IMR-90 (cell line): Measurements from ENCODE around the gene GCLC. TPM values are rescaled to one million over a fixed set of nuclear protein-coding genes. Genes with fewer than 3 reads are reported as not detected.

Source experiments
- ATAC-seq: fragments of 200-7000 bp; cut with Tn5 transposase; 2 replicates; pipeline ENCODE4 v1.9.1; 2020; ENCODE audit warnings: low read depth, mild to moderate bottlenecking, moderate library complexity
- BruUV-seq: library from RNA; stranded (reverse); fragments of 400-500 nt; replicated peaks from 2 replicates; lab custom pipeline; 2021; lab: Mats Ljungman, UMichigan
- CTCF ChIA-PET: fragments of 300-600 bp; formaldehyde crosslinking; extraction: SDS; loops from one replicate; lab custom pipeline; 2021; ENCODE audit warnings: antibody characterized with exemption; lab: Yijun Ruan, JAX
- POLR2A ChIA-PET: fragments of 300-600 bp; sonication (Branson Sonifier 250); formaldehyde crosslinking; loops from one replicate; lab custom pipeline; 2022; ENCODE audit warnings: antibody characterized with exemption; ENCODE audit not compliant: unreplicated experiment; lab: Charles Lee
- DNase-seq: peaks from one replicate; pipeline ENCODE4 v3.0.0; 2013
- H2AFZ ChIP-seq: replicated peaks from 2 replicates; pipeline ENCODE3; 2013; ENCODE audit warnings: low read length, mild to moderate bottlenecking; ENCODE audit not compliant: poor library complexity
- H2AK5ac ChIP-seq: 2 replicates; pipeline ENCODE4 v1.6.1; 2013; ENCODE audit warnings: low read depth, low read length, inconsistent platforms
- H2AK9ac ChIP-seq: replicated peaks from 2 replicates; pipeline ENCODE3; 2013; ENCODE audit warnings: mild to moderate bottlenecking, low read depth, low read length, moderate library complexity; ENCODE audit not compliant: poor library complexity
- H2BK120ac ChIP-seq: 2 replicates; pipeline ENCODE4 v1.6.1; 2013; ENCODE audit warnings: low read depth, low read length, inconsistent platforms
- H2BK15ac ChIP-seq: 3 replicates; pipeline ENCODE4 v1.6.1; 2013; ENCODE audit warnings: low read depth, low read length, inconsistent platforms
- H2BK20ac ChIP-seq: 2 replicates; pipeline ENCODE4 v1.6.1; 2013; ENCODE audit warnings: low read depth, mild to moderate bottlenecking, inconsistent platforms, low read length, moderate library complexity
- H2BK5ac ChIP-seq: 2 replicates; pipeline ENCODE4 v1.6.1; 2013; ENCODE audit warnings: mild to moderate bottlenecking, low read depth, low read length, inconsistent platforms; ENCODE audit not compliant: poor library complexity, severe bottlenecking
- H3K14ac ChIP-seq: replicated peaks from 2 replicates; pipeline ENCODE4 v1.6.1; 2013; ENCODE audit warnings: low read depth, low read length, inconsistent platforms
- H3K18ac ChIP-seq: 2 replicates; pipeline ENCODE4 v1.6.1; 2013; ENCODE audit warnings: low read depth, low read length, control low read depth
- H3K23ac ChIP-seq: 2 replicates; pipeline ENCODE4 v1.6.1; 2013; ENCODE audit warnings: low read depth, low read length, inconsistent platforms
- H3K27ac ChIP-seq: 2 replicates; pipeline ENCODE4 v1.5.1; 2013; ENCODE audit warnings: mild to moderate bottlenecking, control low read depth, low read length; ENCODE audit not compliant: insufficient read depth
- H3K27me3 ChIP-seq: 2 replicates; pipeline ENCODE4 v1.6.1; 2013; ENCODE audit warnings: low read length; ENCODE audit not compliant: control insufficient read depth, insufficient read depth
- H3K36me3 ChIP-seq: 2 replicates; pipeline ENCODE4 v1.6.1; 2013; ENCODE audit warnings: low read length, mixed read lengths; ENCODE audit not compliant: control insufficient read depth, insufficient read depth
- H3K4ac ChIP-seq: 2 replicates; pipeline ENCODE4 v1.6.1; 2013; ENCODE audit warnings: low read depth, low read length, inconsistent platforms
- H3K4me1 ChIP-seq: 2 replicates; pipeline ENCODE4 v1.6.1; 2013; ENCODE audit warnings: low read length, mixed read lengths; ENCODE audit not compliant: control insufficient read depth, insufficient read depth
- H3K4me2 ChIP-seq: 2 replicates; pipeline ENCODE4 v1.6.1; 2013; ENCODE audit warnings: low read depth, mild to moderate bottlenecking, control low read depth, low read length, moderate library complexity
- H3K4me3 ChIP-seq: 2 replicates; pipeline ENCODE4 v1.5.1; 2013; ENCODE audit warnings: low read depth, mild to moderate bottlenecking, control low read depth, low read length, moderate library complexity; ENCODE audit not compliant: insufficient read depth
- H3K56ac ChIP-seq: 2 replicates; pipeline ENCODE4 v1.6.1; 2013; ENCODE audit warnings: low read length, inconsistent platforms; ENCODE audit not compliant: insufficient read depth; ENCODE audit errors: extremely low read depth
- H3K79me1 ChIP-seq, 2 experiments: 2 replicates each; pipeline ENCODE4 v1.6.1; 2013; ENCODE audit warnings: low read length in 2 of 2, inconsistent platforms in 1 of 2, low read depth in 1 of 2
- H3K9ac ChIP-seq: 2 replicates; pipeline ENCODE4 v1.6.1; 2013; ENCODE audit warnings: low read depth, low read length, control low read depth
- H3K9me1 ChIP-seq: 2 replicates; pipeline ENCODE4 v1.6.1; 2013; ENCODE audit warnings: low read length, inconsistent platforms; ENCODE audit not compliant: insufficient read depth
- H3K9me3 ChIP-seq: 2 replicates; pipeline ENCODE4 v1.6.1; 2013; ENCODE audit warnings: low read length; ENCODE audit not compliant: control insufficient read depth, insufficient read depth
- H4K20me1 ChIP-seq: 2 replicates; pipeline ENCODE4 v1.6.1; 2013; ENCODE audit warnings: low read length, inconsistent platforms; ENCODE audit not compliant: insufficient read depth
- H4K5ac ChIP-seq: 2 replicates; pipeline ENCODE4 v1.6.1; 2013; ENCODE audit warnings: mild to moderate bottlenecking, low read depth, low read length, control low read depth
- H4K8ac ChIP-seq, 2 experiments: 2 replicates each; pipeline ENCODE4 v1.6.1; 2013; ENCODE audit warnings: low read depth in 2 of 2, low read length in 2 of 2, control low read depth in 1 of 2, inconsistent platforms in 1 of 2
- H4K91ac ChIP-seq: 2 replicates; pipeline ENCODE4 v1.6.1; 2013; ENCODE audit warnings: low read depth, low read length, inconsistent platforms; ENCODE audit not compliant: insufficient read depth
- BHLHE40 ChIP-seq: fragments of 150-350 bp; IDR thresholded peaks from 2 replicates; pipeline ENCODE4 v1.6.1; 2016; ENCODE audit warnings: mild to moderate bottlenecking, low read depth, low read length
- CHD1 ChIP-seq: IDR thresholded peaks from 2 replicates; pipeline ENCODE4 v1.6.1; 2012; ENCODE audit warnings: low read depth, low read length, improper control_type of control experiment
- MAZ ChIP-seq: IDR thresholded peaks from 2 replicates; pipeline ENCODE4 v1.6.1; 2012; ENCODE audit warnings: low read depth, mild to moderate bottlenecking, low read length, improper control_type of control experiment, moderate library complexity, borderline replicate concordance
- POLR2A ChIP-seq: IDR thresholded peaks from 2 replicates; pipeline ENCODE4 v1.6.1; 2012; ENCODE audit warnings: mild to moderate bottlenecking, low read depth, low read length
- WGBS, 2 experiments: methylation state at CpG; one replicate each; pipeline versions ENCODE4 v1.1.5 to v1.1.7; 2013; ENCODE audit warnings: missing lambda C conversion rate in 2 of 2; ENCODE audit not compliant: insufficient read length in 1 of 2; ENCODE audit errors: extremely low coverage in 2 of 2; 5-methylcytosine and 5-hydroxymethylcytosine counted together
- dilution Hi-C: fragments of 300-500 bp; cut with HindIII; formaldehyde crosslinking; loops from one replicate; pipeline ENCODE4 v1.14.3; 2018; ENCODE audit warnings: low sequenced_read_pairs; ENCODE audit not compliant: unreplicated experiment
- in situ Hi-C: fragments of 300-500 bp; cut with MboI; formaldehyde crosslinking; loops from 3 replicates; pipeline ENCODE4 v1.14.3; 2019; ENCODE audit warnings: low sequenced_read_pairs, inconsistent platforms, mixed read lengths
- intact Hi-C: fragments of 100-400 bp; cut with micrococcal nuclease; formaldehyde crosslinking; loops from 2 replicates; pipeline ENCODE4 v1.10.0; 2022
- polyA plus RNA-seq, 3 experiments: library from polyadenylated mRNA; depleted of rRNA; stranded (reverse); fragments of >200 nt; gene quantifications; 2 replicates each; pipeline ENCODE4 v1.2.3, GENCODE V29; 2012; ENCODE audit warnings: low replicate concordance in 1 of 3
- total RNA-seq: library from RNA; depleted of rRNA; stranded (reverse); fragments of >200 nt; gene quantifications from 2 replicates; pipeline ENCODE4 v1.2.3, GENCODE V29; 2012

Gene GCLC
- total and polyA plus RNA-seq, 2 of the 4 experiments (the other 2 are of a cell fraction): 14.2 to 24.2 TPM

- no peak overlapping the region for H3K4me2 ChIP-seq
- intact Hi-C loops (no loop called here), dilution Hi-C loops (no loop called here), in situ Hi-C loops (no loop called here)
- no peak overlapping the region for H2AFZ ChIP-seq
- H2BK20ac ChIP-seq: no peak overlapping the region
- H2AK5ac ChIP-seq: no peak overlapping the region; the same call in 1 of the 2 replicates
- ChIA-PET CTCF (no interaction called here), POLR2A (interaction anchor here (0.5 kb wide), 1 partner anchor 19 kb away, joined by 7 read pairs; no protein-coding TSS in a partner anchor)
- no peak overlapping the region for H2AK9ac ChIP-seq
- H3K14ac ChIP-seq: no peak overlapping the region
- no peak overlapping the region for H3K27ac ChIP-seq
- H4K5ac ChIP-seq: no peak overlapping the region
- H2BK15ac ChIP-seq: no peak overlapping the region
- no peak overlapping the region for H4K91ac ChIP-seq
- H2BK120ac ChIP-seq: no peak overlapping the region
- DNase-seq (no peak), ATAC-seq (no peak)
- peaks cover 4% of the 10 kb centered on the region for H3K4me1 ChIP-seq
- H3K9ac ChIP-seq: no peak overlapping the region
- peaks cover 21% of the 10 kb centered on the region for H3K36me3 ChIP-seq
- H3K18ac ChIP-seq: no peak overlapping the region
- TF ChIP-seq CHD1: no peak
- no peak for TF ChIP-seq MAZ
- TF ChIP-seq POLR2A: no peak
- no peak for TF ChIP-seq BHLHE40
- H3K79me1 ChIP-seq: peaks cover 19 to 40% of the 10 kb centered on the region in 2 experiments
- H3K27me3 ChIP-seq: no peaks in the 10 kb centered on the region
- no peak overlapping the region for H3K23ac ChIP-seq
- H3K4ac ChIP-seq: no peak overlapping the region
- H3K4me3 ChIP-seq: no peak overlapping the region
- 100% methylated on average over 1 of the region's 1 CpG; no CpG with 5 or more reads in 1 of the 2 experiments for WGBS, 2 experiments
- BruUV-seq: no TSS peak
- no peak overlapping the region for H3K56ac ChIP-seq
- no peak overlapping the region for H2BK5ac ChIP-seq
- H4K8ac ChIP-seq: no peak overlapping the region
- no peaks in the 10 kb centered on the region for H3K9me3 ChIP-seq
- H3K9me1 ChIP-seq: peaks cover 7% of the 10 kb centered on the region
- no peaks in the 10 kb centered on the region; the same call in 1 of the 2 replicates for H4K20me1 ChIP-seq
Measured at GRCh38 chr6:53518862-53519261, 26.0 kb downstream of the GCLC start.
